GM21360 (cell line): Measurements from ENCODE around the gene RELT.
A peak's percentile ranks its signal among the peaks of the same experiment; 100 is the strongest.

Experiments
- ATAC-seq: cut with Tn5 transposase; IDR thresholded peaks from one replicate; pipeline ENCODE4 v1.9.1; 2021; ENCODE audit warnings: mild to moderate bottlenecking, moderate library complexity; ENCODE audit not compliant: unreplicated experiment

Gene RELT, protein sequence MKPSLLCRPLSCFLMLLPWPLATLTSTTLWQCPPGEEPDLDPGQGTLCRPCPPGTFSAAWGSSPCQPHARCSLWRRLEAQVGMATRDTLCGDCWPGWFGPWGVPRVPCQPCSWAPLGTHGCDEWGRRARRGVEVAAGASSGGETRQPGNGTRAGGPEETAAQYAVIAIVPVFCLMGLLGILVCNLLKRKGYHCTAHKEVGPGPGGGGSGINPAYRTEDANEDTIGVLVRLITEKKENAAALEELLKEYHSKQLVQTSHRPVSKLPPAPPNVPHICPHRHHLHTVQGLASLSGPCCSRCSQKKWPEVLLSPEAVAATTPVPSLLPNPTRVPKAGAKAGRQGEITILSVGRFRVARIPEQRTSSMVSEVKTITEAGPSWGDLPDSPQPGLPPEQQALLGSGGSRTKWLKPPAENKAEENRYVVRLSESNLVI

DNA sequence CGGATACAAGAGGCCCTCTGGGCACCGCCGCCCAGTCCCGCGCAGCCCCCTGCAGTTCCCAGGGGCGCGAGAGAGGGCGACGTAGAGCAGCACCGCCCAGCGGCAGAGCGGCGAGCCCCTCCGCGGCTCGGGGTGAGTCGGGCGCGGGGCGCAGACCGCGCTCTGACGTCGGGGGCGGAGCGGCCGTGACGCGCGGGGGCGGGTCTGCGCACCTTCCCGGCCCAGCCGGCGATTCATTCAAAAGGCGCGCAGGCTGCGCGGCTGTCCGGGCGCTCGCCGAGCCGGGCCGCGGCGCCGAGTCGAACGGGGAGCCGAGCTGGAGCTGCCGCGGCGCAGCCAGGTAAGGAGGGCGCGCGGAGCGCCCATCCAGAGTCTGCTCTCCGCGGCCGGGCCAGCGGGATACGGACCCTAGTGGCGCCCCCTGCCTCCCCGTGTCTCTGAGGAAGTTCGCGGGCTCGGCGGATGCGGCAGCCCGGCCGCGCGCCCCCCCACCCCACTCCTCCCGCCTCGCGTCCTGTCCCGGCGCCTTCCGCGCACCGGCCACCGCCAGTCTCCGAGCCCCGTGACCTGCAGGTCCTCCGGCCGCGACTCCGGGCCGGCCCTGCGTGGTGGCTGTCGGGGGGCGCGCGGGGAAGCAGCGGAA lies at the start of gene RELT:
Gene RELT, plus strand, starts transcription at position 240 of the 643 bp plus-strand sequence. CDS start 12,738 bp downstream, outside the sequence.
- ATAC-seq: peak; percentile 78

DNA sequence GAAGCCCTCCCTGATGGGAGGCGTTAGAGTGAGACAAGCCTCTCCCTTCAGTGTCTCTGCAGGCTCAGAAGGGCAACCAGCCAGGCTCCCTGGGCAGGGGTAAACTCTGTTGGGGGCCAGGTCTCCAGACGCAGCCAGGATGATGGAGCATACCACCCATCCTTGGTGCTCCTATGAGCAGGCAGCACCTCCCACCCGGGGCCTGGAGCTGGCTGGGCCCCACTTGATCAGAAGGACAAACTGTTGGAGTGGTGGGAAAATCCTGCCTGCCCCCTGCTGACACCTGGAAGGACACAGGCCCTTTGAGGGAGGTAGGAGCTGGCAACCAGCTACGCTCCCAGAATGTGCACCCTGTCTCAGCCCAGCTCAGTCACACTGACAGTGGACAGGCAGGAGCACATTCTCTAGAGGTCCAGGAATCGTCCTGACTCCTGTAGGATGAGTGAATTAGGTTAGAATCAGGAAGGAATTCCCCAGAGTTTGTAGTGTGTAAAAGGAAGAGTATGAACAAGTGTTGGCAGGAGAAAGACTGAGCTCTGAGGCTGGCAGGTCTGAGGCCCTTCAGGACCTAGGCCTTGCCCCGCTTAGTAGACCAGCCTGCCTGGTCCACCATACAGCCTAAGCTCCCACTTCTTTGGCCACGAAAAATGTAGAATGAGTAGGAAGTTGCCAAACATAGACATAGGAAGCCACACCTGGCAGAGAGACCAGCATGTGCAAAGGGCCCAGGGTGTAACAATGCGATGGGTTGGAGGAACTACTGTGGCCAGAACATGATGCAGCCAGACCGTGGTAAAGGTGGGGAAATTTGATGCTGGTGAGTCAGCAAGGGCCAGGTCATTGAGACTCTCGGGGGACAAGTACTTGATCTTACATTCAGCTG lies 49.0 kb upstream of the RELT start:
- ATAC-seq: no peak

DNA sequence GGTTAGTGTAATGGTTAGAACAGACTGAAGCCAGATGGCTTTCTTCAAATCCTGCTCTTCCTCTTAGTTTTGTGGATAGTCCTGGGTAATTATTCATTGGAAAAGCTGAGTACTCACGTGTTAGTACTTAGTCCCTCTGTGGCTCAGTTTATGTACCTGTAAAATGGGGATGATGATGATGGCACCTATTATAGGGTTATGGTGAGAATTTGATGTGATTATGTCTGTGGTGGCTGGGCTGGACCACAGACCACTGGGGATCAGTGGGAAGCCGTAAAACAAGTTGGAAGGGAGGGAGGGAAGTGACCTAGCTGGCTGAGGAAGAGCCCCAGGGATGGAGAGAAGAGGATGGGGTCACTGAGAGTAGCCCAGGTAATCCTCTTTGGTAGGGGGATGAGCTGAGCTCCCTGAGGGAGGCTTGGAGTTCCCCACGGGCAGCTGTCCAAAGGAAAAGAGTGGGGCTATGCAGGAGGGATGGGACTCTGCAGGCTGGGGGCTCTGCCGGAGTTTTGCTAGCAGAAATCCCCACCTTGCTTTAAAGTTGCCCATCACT lies 48.3 kb upstream of the RELT start:
- ATAC-seq: no peak

DNA sequence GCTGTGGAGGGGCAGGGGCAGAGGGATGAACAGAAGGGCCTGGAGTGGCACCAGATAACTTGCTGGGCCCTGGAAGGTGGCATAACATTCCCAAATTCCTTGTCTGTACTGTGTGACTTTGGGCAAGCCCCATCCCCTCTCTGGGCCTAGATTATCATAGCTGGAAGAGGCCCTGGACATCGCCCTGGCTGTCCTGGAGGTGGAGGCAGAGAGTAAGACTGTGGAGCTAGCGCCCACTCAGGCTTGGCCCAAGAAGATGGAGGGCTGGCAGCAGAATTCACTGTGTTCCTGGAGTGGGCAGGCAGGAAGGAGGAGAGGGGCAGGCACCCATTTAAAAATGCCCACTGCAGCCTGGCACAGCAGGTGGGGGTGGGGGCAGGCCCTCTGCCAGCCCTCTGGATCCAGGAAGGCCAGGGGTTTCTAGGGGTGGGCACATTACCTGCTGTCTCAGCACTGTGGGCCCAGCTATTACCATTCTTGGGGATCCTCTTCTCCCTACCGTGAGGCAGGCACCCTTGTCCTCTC lies 45.6 kb upstream of the RELT start:
- ATAC-seq: no peak

DNA sequence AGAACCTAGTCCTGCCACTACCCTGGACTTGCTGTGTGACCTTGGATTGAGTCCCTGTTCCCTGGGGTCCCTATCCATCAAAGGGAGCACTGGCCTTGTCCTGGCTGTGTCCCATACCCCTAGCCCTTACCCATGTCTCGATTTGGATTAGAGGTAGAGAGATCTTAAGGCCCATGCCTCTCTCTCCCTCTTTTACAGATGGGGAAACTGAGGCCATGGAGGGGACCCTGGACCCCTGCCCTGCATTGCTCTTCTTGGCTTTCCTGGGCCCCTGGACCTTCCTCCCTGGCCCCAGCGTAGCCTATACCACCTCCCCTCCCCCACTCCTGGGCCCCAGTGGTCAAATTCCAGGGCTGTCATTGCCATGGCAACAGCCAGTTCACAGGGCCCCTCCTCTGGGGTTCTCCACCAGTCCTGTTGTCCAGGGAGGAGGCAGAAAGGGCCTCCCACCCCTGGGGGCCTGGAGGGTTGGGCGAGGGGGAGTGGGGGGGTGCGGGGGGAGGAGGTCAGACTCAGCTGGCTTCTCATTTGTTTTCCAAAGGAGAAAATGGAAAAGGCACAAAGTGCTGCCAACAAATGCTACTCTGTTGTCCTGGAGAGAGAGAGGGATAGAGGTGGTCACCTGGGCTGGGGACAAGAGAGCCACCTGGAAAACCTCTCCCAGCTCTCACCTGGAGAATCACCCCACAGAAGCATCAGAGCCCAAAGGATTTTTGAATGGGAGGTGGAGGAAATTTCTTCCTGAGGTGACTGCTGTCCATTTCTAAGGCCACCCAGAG lies 44.9 kb upstream of the RELT start:
- ATAC-seq: no peak

DNA sequence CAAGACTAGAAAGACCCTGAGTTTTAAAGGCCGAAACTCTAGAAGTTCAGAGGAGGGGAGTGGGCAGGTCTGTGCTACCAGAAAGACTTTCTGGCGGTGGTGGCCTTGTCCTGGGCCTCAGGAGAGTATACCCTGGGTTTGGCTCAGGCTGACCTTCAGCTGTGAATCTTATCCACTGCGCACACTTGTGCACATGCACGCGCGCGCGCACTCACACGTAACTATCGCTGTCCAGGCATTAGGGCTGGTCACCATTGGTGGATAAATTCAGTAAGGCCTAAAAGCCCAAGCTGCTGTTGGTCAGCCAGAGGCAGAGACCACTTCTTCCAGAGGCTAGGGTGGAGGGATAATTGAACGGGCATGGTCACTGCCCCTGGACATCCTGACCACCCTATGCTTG lies 43.0 kb upstream of the RELT start:
- ATAC-seq: no peak

DNA sequence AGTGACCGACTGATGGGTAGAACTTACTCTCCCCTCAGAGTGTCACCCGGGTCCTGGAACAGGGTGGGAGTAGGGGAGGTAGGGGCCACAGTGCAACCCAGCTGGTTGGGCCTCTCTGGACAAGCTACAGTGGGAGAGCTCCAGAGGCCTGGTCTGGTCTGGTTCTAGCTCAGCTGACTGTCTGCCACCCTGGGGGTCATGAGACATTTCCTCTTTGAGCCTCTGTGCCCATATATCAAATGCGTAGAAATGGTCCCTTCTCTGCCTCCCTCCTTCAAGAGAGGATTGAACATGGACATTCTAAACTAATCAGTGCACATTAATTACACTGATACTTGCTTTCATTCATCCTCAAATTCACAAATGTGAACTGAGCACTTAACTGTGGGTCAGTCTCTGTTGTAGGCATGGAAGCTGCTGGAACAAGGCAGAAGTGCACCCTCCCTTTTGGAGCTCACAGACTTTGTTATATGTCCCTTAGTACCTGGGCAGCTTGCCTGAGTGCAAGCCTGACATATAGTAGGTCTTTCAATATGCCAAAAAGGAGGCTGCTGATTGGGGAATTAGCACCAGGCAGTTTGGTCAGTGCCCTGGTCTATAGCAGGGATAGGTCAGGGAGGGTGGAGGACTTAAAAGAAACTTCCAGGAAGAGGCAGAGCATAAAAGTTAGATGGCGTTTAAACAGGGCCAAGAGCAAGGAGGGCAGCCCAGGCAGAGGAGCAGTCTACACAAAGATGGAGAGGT lies 42.4 kb upstream of the RELT start:
- ATAC-seq: no peak

DNA sequence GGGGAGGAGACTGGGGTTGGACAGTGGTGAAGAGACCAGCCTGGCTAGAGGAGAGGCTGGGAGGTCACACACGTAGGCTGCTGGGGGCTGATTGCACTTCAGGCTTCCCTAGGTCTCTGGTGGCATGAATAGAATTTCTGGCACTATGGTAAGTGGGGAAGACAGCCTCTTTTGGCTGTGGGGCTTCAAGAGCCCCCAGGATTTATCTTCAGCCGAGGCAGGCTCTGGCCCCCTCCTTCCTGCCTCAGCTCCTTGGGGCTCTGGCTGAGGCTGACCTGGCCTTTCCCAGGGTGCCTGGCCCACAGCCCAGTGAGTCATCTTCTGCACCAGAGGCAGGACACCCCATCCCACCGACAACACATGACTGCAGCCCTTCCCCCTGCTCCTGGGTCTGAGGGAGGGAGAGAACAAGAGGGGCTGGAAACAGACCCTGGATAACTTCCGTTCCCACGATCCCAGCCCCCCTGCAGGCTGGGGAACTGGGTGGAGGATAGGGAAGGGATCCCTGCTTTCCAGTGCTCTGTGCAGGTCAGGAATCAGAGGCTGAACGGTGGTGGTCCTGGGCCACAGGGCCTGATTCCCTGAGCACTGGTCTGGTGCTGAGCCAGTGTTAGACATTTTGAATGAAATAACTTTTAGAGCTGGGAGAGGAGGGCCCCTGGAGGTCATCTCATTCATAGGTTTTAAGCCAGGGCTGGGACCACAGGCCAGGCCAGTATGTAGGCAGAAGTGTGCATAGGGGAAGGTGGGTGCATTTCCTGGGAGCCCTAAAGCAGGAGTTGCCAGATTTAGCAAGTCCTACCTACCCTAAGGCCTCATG lies 41.6 kb upstream of the RELT start:
- ATAC-seq: no peak

DNA sequence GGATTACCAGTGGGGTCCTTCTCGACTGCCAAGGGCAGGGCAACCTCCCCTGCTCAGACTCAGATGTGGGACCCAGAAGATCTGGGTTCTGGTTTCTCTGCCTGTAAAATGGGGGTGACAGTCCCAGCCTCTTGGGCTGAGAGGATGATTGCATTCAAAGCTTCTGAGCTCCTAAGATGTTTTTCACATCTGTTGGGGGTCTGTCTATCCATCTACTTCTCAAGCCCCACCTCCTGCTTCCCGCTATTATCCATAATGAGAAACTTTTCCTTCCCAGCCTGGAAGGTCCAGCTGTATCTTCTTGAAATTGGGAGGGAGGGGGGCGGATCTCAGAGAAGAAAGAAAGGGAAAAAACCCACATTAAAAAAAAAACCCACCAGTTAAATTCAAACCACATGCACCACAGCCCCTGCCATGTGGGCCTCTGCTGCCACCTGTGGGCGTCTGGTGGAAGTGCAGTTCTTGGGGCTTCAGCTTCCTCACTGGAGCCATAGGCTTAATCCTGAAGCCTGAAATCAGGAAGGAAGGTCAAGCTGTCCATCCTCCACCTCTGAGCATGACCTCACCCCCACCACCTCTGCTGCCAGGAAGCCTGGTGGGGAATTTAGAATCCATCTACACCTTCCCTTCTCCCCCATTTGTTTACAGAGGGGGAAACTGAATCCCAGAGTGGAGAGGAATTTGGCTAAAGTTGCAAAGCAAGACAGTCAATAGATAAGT lies 40.8 kb upstream of the RELT start:
- no peak for ATAC-seq

DNA sequence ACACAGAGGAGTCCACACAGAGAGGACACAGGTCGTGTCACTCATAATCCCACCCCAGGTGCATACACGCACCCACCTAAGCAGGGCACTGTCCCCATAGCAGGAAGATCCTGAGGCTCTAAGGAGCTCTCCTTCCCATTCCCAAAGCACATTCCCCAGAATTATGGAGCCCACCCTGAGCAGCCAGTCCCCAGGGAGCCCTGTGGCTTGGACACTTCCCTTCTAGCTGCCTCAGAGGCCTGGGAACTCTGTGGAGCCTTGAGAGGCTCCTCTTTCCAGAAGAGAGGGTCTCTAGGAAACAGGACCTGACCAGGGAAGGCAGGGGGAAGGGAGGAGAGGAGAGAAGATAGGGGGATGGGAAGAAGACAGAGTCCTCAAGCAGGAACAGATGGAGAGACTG lies 38.4 kb upstream of the RELT start:
- ATAC-seq: no peak

DNA sequence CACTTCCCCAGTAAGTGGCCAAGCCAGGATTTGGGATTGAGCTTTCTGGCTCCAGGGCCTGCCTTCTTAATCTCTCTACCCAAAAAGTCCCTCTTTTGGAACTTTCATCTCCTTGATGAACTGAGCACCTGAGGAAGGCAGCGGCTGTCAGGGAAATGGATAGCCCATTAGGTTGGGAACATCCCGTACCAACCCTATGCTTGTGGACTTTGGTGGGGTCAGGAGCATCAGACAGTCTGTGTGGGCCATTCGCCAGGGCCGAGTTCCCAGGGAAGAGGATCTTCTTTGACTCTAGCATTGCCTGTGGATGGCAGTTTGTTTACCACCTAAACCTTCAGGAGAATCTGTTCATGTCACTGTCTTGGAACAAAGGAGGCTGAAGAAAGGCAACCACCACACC lies 37.9 kb upstream of the RELT start:
- no peak for ATAC-seq

DNA sequence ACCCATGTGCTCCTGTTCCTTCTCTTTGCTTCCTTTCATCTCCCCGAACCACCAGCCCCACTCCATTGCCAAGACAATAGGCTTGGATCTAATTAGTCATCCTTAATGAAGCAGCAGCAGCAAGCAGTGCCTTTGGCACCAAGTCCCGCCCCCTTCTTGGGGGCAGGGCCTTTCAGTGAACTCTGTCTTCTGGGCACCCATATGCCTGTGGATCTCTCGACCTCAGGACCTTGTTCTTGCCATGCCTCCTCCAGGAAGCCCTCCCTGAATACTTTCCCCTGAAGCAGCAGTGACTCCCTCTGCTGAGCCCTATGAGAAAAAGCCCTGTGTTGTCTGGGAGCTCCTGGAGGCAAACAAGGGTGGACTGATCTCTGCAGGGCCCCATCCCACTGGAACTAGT lies 36.0 kb upstream of the RELT start:
- no peak for ATAC-seq

DNA sequence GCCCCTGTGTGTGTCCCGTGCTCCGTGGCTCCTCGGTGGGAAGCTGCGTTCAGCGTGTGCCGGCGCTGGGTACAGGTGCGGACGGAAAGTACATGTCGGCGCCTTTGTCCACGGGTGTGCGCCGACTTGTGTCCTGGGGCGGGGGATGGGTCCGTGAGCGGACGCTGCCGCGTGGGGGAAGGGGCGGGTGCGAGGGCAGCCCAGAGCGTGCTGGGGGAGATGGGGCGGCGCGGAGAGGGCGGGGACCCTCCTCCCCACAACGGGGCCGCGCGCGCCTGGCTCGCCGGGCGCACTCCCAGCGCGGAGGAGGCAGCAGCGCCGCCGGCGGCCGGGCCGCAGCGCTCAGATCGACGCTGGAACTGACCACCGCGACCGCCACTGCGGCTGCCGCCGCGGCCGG lies 33.6 kb upstream of the RELT start:
- no peak for ATAC-seq

DNA sequence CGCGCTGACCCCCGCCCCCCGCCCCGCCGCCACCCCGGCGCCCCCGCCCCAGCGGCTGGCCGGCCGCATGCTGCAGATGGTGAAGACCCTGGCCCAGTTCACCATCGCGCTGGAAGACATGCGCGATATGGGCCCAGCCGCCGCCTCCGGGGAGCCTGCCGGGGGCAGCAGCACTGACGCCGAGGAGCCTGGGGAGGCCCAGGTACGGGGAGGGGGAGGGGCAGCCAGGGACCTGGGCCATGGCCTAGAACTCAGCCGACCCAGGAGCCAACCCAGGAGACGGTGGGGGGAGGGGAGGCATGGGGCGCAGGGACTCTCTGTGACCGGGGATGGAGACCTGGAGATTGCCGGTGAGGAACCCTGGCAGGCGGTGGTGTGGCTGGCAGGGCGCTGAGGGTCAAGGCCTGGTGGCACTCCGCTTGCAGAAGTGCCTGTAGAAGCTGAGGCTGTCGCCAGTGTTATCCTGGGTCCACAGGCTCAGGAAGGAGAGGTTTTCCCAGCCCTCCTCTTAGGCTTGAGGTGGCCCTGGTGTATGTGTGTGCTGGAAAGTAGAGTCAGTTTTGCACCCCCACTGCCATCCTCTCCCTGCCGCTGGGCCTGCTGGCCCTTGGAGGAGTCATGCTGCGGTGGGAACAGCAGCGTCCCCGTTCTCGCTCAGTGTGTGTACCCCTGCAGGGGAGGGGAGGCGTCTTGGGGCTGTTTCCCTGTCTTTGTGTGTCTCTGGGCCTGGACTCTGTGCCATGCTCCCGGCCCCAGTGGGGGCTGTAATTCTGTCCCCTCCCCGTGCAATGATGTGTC lies 32.9 kb upstream of the RELT start:
- no peak for ATAC-seq

DNA sequence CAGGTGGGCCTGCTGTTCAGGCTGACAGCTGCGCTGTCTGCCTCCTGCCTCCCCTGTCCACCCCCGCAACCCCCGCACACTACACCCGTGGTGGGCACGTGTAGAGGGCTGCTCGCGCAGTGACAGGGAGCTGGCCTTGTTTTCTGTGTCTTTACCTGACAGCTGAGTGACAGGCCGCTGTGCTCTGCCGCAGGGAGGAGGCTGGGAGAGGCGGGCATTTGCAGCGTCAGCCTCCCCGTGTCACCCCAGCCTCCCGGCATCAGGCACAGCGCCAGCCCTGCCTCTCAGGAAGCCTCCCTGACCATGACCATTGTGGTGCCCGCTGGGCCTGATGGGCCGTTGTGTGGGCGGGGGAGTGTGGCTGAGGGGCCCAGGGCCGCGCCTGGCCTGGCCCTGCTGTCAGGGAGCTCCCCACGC lies 32.0 kb upstream of the RELT start:
- no peak for ATAC-seq

DNA sequence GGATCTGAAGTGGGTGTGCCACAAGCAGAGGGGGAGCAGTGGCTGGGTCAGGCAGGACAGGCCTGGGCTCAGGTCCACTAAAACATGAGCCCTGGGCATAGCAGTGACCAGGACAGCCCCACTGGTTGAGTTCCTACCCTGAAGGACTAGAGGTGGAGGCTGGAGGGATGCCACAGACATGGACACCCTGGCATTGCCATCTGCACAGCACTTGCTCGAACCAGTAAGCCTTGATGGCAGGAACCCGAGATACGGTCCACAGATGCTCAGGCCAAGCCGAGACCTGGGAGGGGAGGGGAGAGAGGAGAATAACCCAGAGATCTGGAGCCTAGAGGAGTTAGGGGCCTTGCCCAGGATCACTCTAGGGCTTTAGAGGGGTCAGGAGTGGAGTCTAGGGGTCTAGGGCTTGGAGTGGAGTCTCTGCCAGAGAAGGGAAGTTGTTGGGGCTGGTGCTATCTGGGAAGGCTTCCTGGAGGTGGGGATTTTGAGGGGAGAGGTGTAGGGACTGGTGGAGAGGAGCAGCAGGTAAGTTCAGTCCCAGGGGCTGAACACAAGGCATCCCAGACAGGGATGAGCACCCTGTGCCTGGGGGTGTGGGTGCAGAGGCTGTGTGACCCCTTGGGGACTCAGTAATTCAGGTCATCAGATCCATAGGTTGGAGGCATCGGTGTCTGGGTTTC lies 30.6 kb upstream of the RELT start:
- no peak for ATAC-seq
